Body of pancreas (tissue), 4 donors: ENCODE results near the gene CYB561A3.

ENCODE experiments used
- CTCF ChIP-seq, 7 experiments: fragments of 450-650 bp in 4 of 7; fragments of 200-600 bp in 3 of 7; sonication (generic) in 3 of 7; IDR thresholded peaks; one replicate each; pipeline ENCODE4 v1.5.1; 2016 to 2019; ENCODE audit warnings: antibody characterized with exemption in 7 of 7
- POLR2A ChIP-seq, 3 donors: fragments of 450-650 bp; IDR thresholded peaks; one replicate each; pipeline ENCODE4 v1.6.1; 2016; ENCODE audit warnings: antibody characterized with exemption in 3 of 3, mild to moderate bottlenecking in 2 of 3

DNA sequence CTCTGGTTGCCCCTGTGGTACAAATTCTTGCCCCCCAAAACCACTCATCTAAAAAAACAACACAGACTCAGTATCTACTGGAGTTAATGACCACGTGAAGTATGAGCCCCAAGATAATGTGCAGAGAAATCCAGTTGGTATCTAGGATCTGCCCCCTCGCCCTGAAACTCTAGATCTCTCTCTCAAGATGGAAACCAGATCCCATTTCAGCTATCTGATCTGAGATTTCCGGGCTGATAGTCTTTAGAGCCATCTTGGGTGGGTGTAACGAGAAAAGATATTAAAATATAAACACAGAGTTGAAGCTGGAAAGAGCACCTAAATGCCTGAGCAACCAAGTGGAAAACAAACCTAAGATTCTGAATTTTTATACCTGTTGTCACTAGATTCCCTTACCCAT, 52.5 kb downstream of the CYB561A3 start:
- TF ChIP-seq CTCF (IDR thresholded peaks at IDR 0.05) = no peak
- no peak for TF ChIP-seq POLR2A (IDR thresholded peaks at IDR 0.05)
